Measurements from ENCODE around the gene NRXN3.

DNA sequence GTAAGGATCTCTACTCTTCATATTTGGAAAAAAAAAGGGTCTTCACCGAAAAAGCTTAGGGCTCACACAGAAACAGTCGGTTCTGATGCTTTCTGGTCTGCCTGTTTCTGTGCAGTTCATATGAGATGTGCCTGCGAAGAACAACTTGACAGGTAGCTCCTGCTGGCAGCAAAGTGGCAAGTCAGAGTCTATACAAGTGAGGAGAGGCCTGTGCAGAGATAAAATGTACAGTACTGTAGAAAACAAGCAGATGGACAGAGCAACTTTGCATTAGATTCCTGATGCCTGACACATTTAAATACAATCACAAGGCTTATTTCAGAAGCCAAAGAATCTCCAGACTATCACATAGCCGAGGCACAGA is 1105.1 kb downstream of the NRXN3 start:
- TF ChIP-seq TARDBP (IDR thresholded peaks at IDR 0.05) = no peak
- TF ChIP-seq BHLHE40 (IDR thresholded peaks at IDR 0.05; ENCODE audit: borderline replicate concordance) = no peak
- TF ChIP-seq ELF4 (IDR thresholded peaks at IDR 0.05) = no peak
- no peak for TF ChIP-seq LEF1 (IDR thresholded peaks at IDR 0.05; ENCODE audit: borderline replicate concordance)
- TF ChIP-seq FOXA1 (IDR thresholded peaks at IDR 0.05) = no peak
- TF ChIP-seq ZNF384 (IDR thresholded peaks at IDR 0.05) = no peak
- TF ChIP-seq SP1 (IDR thresholded peaks at IDR 0.05) = no peak
- TF ChIP-seq SUZ12 (IDR thresholded peaks at IDR 0.05) = no peak
- TF ChIP-seq FOXM1 (IDR thresholded peaks at IDR 0.05; ENCODE audit: borderline replicate concordance) = no peak
- no peak for TF ChIP-seq FOXK2 (IDR thresholded peaks at IDR 0.05)
- TF ChIP-seq, protein P1, sequence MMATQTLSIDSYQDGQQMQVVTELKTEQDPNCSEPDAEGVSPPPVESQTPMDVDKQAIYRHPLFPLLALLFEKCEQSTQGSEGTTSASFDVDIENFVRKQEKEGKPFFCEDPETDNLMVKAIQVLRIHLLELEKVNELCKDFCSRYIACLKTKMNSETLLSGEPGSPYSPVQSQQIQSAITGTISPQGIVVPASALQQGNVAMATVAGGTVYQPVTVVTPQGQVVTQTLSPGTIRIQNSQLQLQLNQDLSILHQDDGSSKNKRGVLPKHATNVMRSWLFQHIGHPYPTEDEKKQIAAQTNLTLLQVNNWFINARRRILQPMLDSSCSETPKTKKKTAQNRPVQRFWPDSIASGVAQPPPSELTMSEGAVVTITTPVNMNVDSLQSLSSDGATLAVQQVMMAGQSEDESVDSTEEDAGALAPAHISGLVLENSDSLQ (IDR thresholded peaks at IDR 0.05) = no peak

Data from HEK293T (cell line).